ENCODE data around the gene STAT3. TPM values are rescaled to one million over a fixed set of nuclear protein-coding genes. Genes with fewer than 3 reads are reported as not detected.
A peak's percentile ranks its signal among the peaks of the same experiment; 100 is the strongest.
"Not testable (repeated sequence)": the region's sequence is repeated elsewhere in the genome, so short reads cannot be mapped to it uniquely, and the experiment has no call there.

Gene STAT3
- total and polyA plus RNA-seq, 2 experiments from 2014 or later = 82.1 to 82.7 TPM

DNA sequence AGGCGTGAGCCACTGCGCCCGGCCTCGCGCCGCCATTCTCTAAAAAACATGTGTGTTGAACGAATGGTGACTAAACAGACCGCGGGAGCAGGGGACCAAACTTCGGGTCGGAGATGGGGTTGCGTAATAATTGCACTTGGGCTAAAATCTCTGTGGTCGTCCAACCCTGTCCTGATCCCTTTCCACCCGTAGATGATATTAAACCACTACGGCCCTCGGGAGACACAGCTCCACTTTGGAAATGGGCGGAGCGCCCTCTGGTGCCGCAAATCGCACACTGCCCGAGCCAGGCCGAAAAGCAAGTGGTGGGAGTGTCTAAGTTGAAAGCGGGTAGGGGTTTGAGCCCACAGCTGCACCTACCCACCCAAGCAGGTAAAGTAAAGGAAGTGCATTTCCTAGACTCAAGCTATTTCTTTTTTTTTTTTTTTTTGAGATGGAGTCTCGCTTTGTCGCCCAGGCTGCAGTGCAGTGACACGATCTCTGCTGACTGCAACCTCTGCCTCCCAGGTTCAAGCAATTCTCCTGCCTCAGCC lies 17.8 kb upstream of the STAT3 start:
- Histone ChIP-seq H3K4me3 (no peak overlapping the region), H3K27me3 (no peaks in the 10 kb centered on the region), H3K27ac (no peak overlapping the region), H3K9me3 (ENCODE audit: low read depth) (no peaks in the 10 kb centered on the region), H3K4me1 (ENCODE audit: low read depth) (no peaks in the 10 kb centered on the region), H3K36me3 (no peaks in the 10 kb centered on the region)
- TF ChIP-seq, protein P1, sequence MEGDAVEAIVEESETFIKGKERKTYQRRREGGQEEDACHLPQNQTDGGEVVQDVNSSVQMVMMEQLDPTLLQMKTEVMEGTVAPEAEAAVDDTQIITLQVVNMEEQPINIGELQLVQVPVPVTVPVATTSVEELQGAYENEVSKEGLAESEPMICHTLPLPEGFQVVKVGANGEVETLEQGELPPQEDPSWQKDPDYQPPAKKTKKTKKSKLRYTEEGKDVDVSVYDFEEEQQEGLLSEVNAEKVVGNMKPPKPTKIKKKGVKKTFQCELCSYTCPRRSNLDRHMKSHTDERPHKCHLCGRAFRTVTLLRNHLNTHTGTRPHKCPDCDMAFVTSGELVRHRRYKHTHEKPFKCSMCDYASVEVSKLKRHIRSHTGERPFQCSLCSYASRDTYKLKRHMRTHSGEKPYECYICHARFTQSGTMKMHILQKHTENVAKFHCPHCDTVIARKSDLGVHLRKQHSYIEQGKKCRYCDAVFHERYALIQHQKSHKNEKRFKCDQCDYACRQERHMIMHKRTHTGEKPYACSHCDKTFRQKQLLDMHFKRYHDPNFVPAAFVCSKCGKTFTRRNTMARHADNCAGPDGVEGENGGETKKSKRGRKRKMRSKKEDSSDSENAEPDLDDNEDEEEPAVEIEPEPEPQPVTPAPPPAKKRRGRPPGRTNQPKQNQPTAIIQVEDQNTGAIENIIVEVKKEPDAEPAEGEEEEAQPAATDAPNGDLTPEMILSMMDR (IDR thresholded peaks at IDR 0.05; ENCODE audit: low read depth, low read length) = peak; percentile 83
- DNase-seq (ENCODE audit: low read depth in 1 of 2, low spot score in 1 of 2) = peak; percentile 79 to 86

DNA sequence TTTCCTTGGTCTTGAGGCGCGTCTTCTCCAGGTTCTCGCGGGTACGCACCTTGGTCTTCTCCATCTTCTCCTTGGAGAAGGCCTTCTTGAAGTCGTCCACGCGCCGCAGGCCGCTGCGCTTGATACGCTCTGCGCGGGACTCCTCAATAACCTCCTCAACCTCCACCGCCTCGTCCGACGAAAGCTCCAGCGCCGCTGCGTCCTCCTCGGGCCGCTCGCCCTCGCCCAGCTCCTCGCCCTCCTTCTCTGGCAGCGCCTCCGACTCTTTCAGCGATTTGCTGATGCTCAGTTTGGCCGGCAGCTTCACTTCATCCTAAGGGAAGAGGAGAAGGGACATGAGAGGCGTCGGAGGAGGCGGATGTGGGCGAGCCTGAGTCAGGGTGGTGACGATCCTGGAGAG lies 16.8 kb upstream of the STAT3 start:
- no peak overlapping the region for H3K27ac ChIP-seq
- no peaks in the 10 kb centered on the region for H3K4me1 ChIP-seq (ENCODE audit: low read depth)
- no peaks in the 10 kb centered on the region for H3K9me3 ChIP-seq (ENCODE audit: low read depth)
- H3K27me3 ChIP-seq = no peaks in the 10 kb centered on the region
- TF ChIP-seq, protein P1 (IDR thresholded peaks at IDR 0.05; ENCODE audit: low read depth, low read length) = no peak
- H3K36me3 ChIP-seq = no peaks in the 10 kb centered on the region
- H3K4me3 ChIP-seq = no peak overlapping the region
- no peak for DNase-seq (ENCODE audit: low read depth in 1 of 2, low spot score in 1 of 2)

DNA sequence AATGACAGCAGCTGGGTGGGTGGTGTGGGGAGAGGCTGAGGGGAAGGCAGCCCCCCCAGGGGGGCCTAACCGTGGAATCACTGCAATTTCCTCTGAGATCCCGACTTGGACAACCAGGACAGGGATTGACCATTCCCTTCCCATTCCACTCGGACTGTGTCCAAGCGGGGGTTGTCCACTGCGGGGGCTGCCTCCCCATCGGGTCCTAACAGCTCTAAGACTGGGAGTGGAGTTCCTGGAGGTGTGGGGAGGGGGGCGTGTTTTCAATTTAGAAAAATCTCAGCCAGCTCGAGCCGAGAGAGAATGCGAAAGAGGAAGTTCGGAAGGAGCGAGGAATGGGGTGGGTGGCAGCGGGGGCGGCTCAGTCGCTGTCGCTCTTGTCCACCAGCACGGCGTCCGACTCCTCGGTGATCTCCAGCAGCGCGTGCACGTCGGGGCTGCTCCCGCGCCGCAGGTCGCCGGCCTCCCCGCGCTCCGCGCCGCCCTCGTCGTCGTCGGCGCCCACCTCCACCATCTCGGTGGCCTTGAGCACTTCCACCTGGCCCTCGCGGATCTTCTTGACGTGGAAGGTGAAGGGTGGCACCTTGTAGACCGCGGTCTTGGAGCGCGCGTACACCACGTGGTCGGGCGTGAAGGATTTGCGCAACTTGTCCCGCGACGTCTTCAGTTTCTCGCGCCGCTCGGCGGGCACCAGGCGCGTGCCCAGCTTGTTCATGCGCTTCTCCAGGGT lies 16.2 kb upstream of the STAT3 start:
- no peak for DNase-seq (ENCODE audit: low read depth in 1 of 2, low spot score in 1 of 2)
- Histone ChIP-seq H3K9me3 (ENCODE audit: low read depth) (no peaks in the 10 kb centered on the region), H3K27me3 (no peaks in the 10 kb centered on the region), H3K27ac (no peak overlapping the region), H3K4me1 (ENCODE audit: low read depth) (no peaks in the 10 kb centered on the region), H3K36me3 (no peaks in the 10 kb centered on the region), H3K4me3 (no peak overlapping the region)
- TF ChIP-seq, protein P1 (IDR thresholded peaks at IDR 0.05; ENCODE audit: low read depth, low read length) = no peak

DNA sequence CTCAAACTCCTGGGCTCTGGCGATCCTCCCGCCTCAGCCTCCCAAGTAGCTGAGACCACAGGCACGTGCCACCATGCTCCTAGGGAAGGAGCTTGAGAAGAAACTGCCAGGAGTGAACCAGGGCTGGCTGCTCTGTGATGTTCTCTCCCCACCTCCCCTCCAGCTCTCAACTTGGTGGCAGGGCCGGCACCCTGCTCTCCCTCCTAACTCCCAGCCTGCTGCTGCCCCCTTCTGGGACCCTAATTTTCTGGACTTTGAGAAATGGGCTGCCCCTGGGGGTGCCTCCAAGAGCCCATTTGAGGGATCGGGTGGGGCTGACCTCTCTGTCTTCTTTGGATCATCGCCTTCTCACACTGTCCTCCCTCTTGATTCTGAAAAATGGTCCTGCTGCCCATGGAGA lies 14.9 kb upstream of the STAT3 start:
- H3K4me3 ChIP-seq = no peak overlapping the region
- no peaks in the 10 kb centered on the region for H3K4me1 ChIP-seq (ENCODE audit: low read depth)
- no peaks in the 10 kb centered on the region for H3K9me3 ChIP-seq (ENCODE audit: low read depth)
- H3K36me3 ChIP-seq = no peaks in the 10 kb centered on the region
- peak in 1 of 2 donors; percentile 49 for DNase-seq (ENCODE audit: low read depth in 1 of 2, low spot score in 1 of 2)
- H3K27me3 ChIP-seq = no peaks in the 10 kb centered on the region
- TF ChIP-seq, protein P1 (IDR thresholded peaks at IDR 0.05; ENCODE audit: low read depth, low read length) = peak; percentile 18
- H3K27ac ChIP-seq = no peak overlapping the region

DNA sequence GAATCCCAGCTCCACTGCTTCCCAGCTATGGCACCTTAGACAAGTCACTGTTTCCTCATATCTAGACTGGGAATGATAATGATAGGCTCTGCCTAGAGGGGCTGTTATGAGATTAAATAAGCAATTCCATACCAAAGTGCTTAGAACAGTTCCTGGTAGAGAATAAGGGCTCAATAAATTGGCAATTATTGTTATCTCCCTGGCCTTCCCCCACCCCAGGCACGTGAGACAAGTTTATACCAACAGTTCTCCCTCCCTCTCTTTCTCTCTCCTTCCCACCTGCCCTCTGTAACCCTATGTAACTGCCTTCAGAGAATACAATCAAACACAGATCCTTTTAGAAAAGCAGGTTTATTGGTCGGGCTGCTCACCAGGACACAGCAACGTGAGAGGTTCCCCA lies 13.9 kb upstream of the STAT3 start:
- no peaks in the 10 kb centered on the region for H3K9me3 ChIP-seq (ENCODE audit: low read depth)
- no peaks in the 10 kb centered on the region for H3K4me1 ChIP-seq (ENCODE audit: low read depth)
- no peaks in the 10 kb centered on the region for H3K27me3 ChIP-seq
- no peak for DNase-seq (ENCODE audit: low read depth in 1 of 2, low spot score in 1 of 2)
- no peak overlapping the region for H3K27ac ChIP-seq
- TF ChIP-seq, protein P1 (IDR thresholded peaks at IDR 0.05; ENCODE audit: low read depth, low read length) = no peak
- H3K36me3 ChIP-seq = no peaks in the 10 kb centered on the region
- no peak overlapping the region for H3K4me3 ChIP-seq

DNA sequence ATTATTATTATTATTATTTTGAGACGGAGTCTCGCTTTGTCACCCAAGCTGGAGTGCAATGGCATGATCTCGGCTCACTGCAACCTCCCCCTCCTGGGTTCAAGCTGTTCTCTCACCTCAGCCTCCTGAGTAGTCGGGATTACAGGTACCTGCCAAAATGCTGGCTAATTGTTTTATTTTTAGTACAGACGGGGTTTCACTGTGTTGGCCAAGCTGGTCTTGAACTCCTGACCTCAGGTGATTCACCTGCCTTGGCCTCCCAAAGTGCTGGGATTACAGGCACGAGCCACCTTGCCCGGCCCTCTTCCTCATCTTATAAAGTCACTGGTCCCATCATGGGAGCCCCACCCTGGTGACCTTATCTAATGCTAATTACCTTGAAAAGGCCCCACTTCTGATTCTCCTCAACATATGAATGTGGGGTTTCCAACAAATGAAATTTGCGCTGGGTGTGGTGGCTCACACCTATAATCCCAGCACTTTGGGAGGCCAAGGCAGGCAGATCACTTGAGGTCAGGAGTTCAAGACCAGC lies 12.7 kb upstream of the STAT3 start:
- H3K4me1 ChIP-seq (ENCODE audit: low read depth); DNase-seq (ENCODE audit: low read depth in 1 of 2, low spot score in 1 of 2); H3K36me3 ChIP-seq; H3K9me3 ChIP-seq (ENCODE audit: low read depth); H3K4me3 ChIP-seq; H3K27me3 ChIP-seq; H3K27ac ChIP-seq: not testable (repeated sequence)
